Measurements from ENCODE around the gene SHROOM1. TPM values are rescaled to one million over a fixed set of nuclear protein-coding genes. Genes with fewer than 3 reads are reported as not detected.
"Not testable (repeated sequence)": the region's sequence is repeated elsewhere in the genome, so short reads cannot be mapped to it uniquely, and the experiment has no call there.

SHROOM1 gene
- polyA plus RNA-seq (ENCODE audit: insufficient read length in 12 of 12), result 1 to 10 TPM in 11 of 12 donors, not detected in 1; 1.4 to 5.4 (median 3.0) TPM
- long read RNA-seq, donor 1, partial matches to known transcripts, result 0 of 1 reads
- long read RNA-seq, donor 1, other reads (novel, unspliced or antisense), result 0 of 1 reads
- long read RNA-seq, donor 2, result 0 reads
- long read RNA-seq, donor 3, result 0 reads
- long read RNA-seq, donor 4, result 0 reads
- long read RNA-seq, donor 5, result 0 reads
- long read RNA-seq, donor 6, result 0 reads
- long read RNA-seq, donor 7, result 0 reads
- long read RNA-seq, donor 8, result 0 reads
- long read RNA-seq, donor 9, partial matches to known transcripts, result 0 of 1 reads
- long read RNA-seq, donor 9, other reads (novel, unspliced or antisense), result 0 of 1 reads
- long read RNA-seq, donor 10, result 0 reads
- long read RNA-seq, donor 11, partial matches to known transcripts, result 0 of 1 reads
- long read RNA-seq, donor 11, other reads (novel, unspliced or antisense), result 0 of 1 reads

GRCh38 chr5:132830436-132831094 lies at the start of gene SHROOM1:
Gene SHROOM1 (minus strand): TSS chr5:132830647. CDS start chr5:132826140, 4,507 bp downstream.
- no peak for DNase-seq

- no peak for DNase-seq
These were observed 47.5 kb upstream of the SHROOM1 start for GRCh38 chr5:132877938-132878337.

GRCh38 chr5:132877466-132877865 lies 47.0 kb upstream of the SHROOM1 start:
- no peak for DNase-seq

GRCh38 chr5:132876020-132876759 lies 45.7 kb upstream of the SHROOM1 start:
- no peak for DNase-seq

- no peak for DNase-seq
These were observed 43.5 kb upstream of the SHROOM1 start for GRCh38 chr5:132873930-132874271.

- no peak for DNase-seq
These were observed 42.9 kb upstream of the SHROOM1 start, which contains the start of gene LEAP2 for GRCh38 chr5:132873119-132873929. Gene LEAP2 (plus strand): TSS chr5:132873668. CDS start chr5:132873695, 27 bp downstream.

GRCh38 chr5:132872788-132873118 lies 42.3 kb upstream of the SHROOM1 start:
- DNase-seq, result no peak

GRCh38 chr5:132871459-132872284 lies 41.2 kb upstream of the SHROOM1 start:
- no peak for DNase-seq

- DNase-seq, result no peak
These were observed 40.4 kb upstream of the SHROOM1 start for GRCh38 chr5:132870801-132871200.

GRCh38 chr5:132868754-132869153 lies 38.3 kb upstream of the SHROOM1 start:
- no peak for DNase-seq

- no peak for DNase-seq
These were observed 36.6 kb upstream of the SHROOM1 start for GRCh38 chr5:132867046-132867451.

- peak; percentile 99 for DNase-seq
These were observed 36.0 kb upstream of the SHROOM1 start, which contains the start of the genes GDF9 and UQCRQ for GRCh38 chr5:132866342-132867045. Gene GDF9 (minus strand): TSS chr5:132866469. CDS start chr5:132864533, 1,936 bp downstream. Gene UQCRQ (plus strand): TSS chr5:132866642. CDS start chr5:132866882, 240 bp downstream.

GRCh38 chr5:132865668-132866341 lies 35.4 kb upstream of the SHROOM1 start:
- DNase-seq, result no peak

- no peak for DNase-seq
These were observed 30.3 kb upstream of the SHROOM1 start for GRCh38 chr5:132860742-132861141.

- no peak for DNase-seq
These were observed 29.5 kb upstream of the SHROOM1 start for GRCh38 chr5:132859889-132860437.

GRCh38 chr5:132856011-132856410 lies 25.6 kb upstream of the SHROOM1 start:
- no peak for DNase-seq

GRCh38 chr5:132854992-132855391 lies 24.5 kb upstream of the SHROOM1 start:
- DNase-seq, result not testable (repeated sequence)

- no peak for DNase-seq
These were observed 23.9 kb upstream of the SHROOM1 start for GRCh38 chr5:132854301-132854700.

GRCh38 chr5:132853790-132854189 lies 23.3 kb upstream of the SHROOM1 start:
- no peak for DNase-seq
